Caco-2 (cell line): Measurements from ENCODE around the gene IBA57. TPM values are rescaled to one million over a fixed set of nuclear protein-coding genes. Genes with fewer than 3 reads are reported as not detected.

ENCODE experiments used
- BruUV-seq: library from RNA; stranded (reverse); fragments of 400-500 nt; replicated peaks from 2 replicates; lab custom pipeline; 2021; lab: Mats Ljungman, UMichigan
- CTCF ChIA-PET: fragments of 300-600 bp; sonication (Branson Sonifier 250); formaldehyde crosslinking; loops from one replicate; lab custom pipeline; 2022; ENCODE audit warnings: antibody characterized with exemption; lab: Charles Lee
- POLR2A ChIA-PET: fragments of 300-600 bp; sonication (Branson Sonifier 250); formaldehyde crosslinking; loops from one replicate; lab custom pipeline; 2022; ENCODE audit warnings: antibody characterized with exemption; lab: Charles Lee
- DNase-seq, 2 experiments: peaks; one replicate each; pipeline versions ENCODE4 v3.0.0 to v3.0.0-alpha.2; 2020 to 2022
- H3K27me3 ChIP-seq: replicated peaks from 2 replicates; pipeline ENCODE4 v1.6.0; 2011; ENCODE audit warnings: low read length; ENCODE audit not compliant: control insufficient read depth, insufficient read depth
- H3K36me3 ChIP-seq: 2 replicates; pipeline ENCODE4 v1.5.1; 2011; ENCODE audit warnings: low read length; ENCODE audit not compliant: control insufficient read depth, insufficient read depth
- H3K4me1 ChIP-seq: fragments of 250-450 bp; sonication (Bioruptor Pico); 2 replicates; pipeline ENCODE4 v1.5.1; 2020; ENCODE audit warnings: mild to moderate bottlenecking
- H3K4me3 ChIP-seq: 2 replicates; pipeline ENCODE4 v1.5.1; 2011; ENCODE audit warnings: low read depth, mild to moderate bottlenecking, control low read depth, low read length
- H3K9me3 ChIP-seq: fragments of 250-450 bp; sonication (Bioruptor Pico); 2 replicates; pipeline ENCODE4 v1.5.1; 2020; ENCODE audit warnings: mild to moderate bottlenecking, moderate library complexity
- H3K27ac Mint-ChIP-seq: one replicate; pipeline ENCODE4 v1.8.0; 2022; ENCODE audit warnings: mixed read lengths; ENCODE audit not compliant: unreplicated experiment
- H3K27me3 Mint-ChIP-seq: one replicate; pipeline ENCODE4 v1.8.0; 2022; ENCODE audit warnings: mixed read lengths; ENCODE audit not compliant: insufficient read depth, unreplicated experiment
- H3K36me3 Mint-ChIP-seq: one replicate; pipeline ENCODE4 v1.8.0; 2022; ENCODE audit warnings: mild to moderate bottlenecking, mixed read lengths; ENCODE audit not compliant: insufficient read depth, unreplicated experiment
- H3K4me1 Mint-ChIP-seq: one replicate; pipeline ENCODE4 v1.8.0; 2022; ENCODE audit warnings: low read depth, mixed read lengths; ENCODE audit not compliant: unreplicated experiment
- H3K4me3 Mint-ChIP-seq: one replicate; pipeline ENCODE4 v1.8.0; 2022; ENCODE audit warnings: mild to moderate bottlenecking, moderate library complexity, mixed read lengths; ENCODE audit not compliant: unreplicated experiment
- H3K9me3 Mint-ChIP-seq: one replicate; pipeline ENCODE4 v1.8.0; 2022; ENCODE audit warnings: mixed read lengths; ENCODE audit not compliant: unreplicated experiment
- intact Hi-C: fragments of 100-400 bp; cut with micrococcal nuclease; formaldehyde crosslinking; loops from one replicate; pipeline ENCODE4 v1.10.0; 2022; ENCODE audit not compliant: unreplicated experiment
- total RNA-seq: library from RNA; stranded (reverse); gene quantifications from 2 replicates; pipeline ENCODE4 v1.2.3, GENCODE V29; 2022
- TF ChIP-seq, protein P1 (sequence below), 2 experiments: fragments of 200-600 bp in 1 of 2; IDR thresholded peaks; 1 replicate in 1 of 2; 2 replicates in 1 of 2; pipeline versions ENCODE4 v1.5.1 to v1.8.0; 2011 to 2022; ENCODE audit warnings: antibody characterized with exemption in 1 of 2, control low read depth in 1 of 2, inconsistent platforms in 1 of 2, low read depth in 1 of 2, low read length in 1 of 2, mild to moderate bottlenecking in 1 of 2, moderate library complexity in 1 of 2; ENCODE audit not compliant: insufficient read depth in 1 of 2, severe bottlenecking in 1 of 2, unreplicated experiment in 1 of 2

IBA57 gene
- total RNA-seq, 1 experiment from 2014 or later: 15.4 TPM

DNA sequence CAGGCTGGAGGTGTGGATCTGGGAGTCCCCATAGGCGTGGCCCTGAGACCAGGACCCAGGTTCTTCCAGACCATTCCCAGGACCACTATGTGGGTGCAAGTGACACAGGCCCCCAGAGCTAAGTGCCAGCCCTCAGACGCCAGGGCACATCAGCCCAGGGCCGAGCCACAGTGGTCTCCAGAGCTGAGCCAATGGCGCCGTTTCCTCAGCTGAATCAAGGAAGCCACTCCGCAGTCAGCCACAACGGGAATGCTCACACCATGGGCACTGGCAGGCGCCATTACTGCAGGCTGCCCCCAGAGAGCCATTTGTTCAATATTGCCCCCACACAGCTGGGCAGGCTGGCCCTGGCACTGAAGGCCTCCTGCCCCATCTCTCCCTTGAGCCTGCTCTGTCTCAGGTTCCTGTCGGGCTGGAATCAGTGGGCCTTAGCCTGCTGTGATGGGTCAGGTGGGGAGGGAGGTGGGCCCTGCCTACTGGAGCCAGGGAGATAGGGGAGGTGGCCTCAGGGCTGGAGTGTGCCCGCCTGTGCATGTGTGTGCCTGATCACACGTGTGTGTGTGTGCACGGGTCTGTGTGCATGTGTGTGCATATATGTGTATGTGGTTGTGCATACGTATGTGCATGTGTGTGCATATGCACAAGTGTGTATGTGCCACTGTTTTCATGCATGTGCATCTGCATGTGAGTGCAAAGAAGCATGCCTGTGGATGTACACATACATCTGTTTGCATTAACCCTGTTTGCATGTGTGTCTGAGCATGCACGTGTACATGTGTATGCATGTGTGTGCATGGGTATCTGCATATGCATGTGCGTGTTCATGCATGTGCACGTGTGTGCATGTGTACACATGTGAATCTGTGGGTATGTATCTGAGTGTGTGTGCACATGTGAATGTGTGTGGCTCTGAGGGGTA, 9.7 kb upstream of the IBA57 start:
- DNase-seq: no peak
- Histone ChIP-seq H3K9me3 (no peaks in the 10 kb centered on the region), H3K4me1 (no peaks in the 10 kb centered on the region), H3K27me3 (no peaks in the 10 kb centered on the region), H3K36me3 (no peaks in the 10 kb centered on the region), H3K4me3 (no peak overlapping the region)
- no TSS peak for BruUV-seq
- TF ChIP-seq, protein P1, sequence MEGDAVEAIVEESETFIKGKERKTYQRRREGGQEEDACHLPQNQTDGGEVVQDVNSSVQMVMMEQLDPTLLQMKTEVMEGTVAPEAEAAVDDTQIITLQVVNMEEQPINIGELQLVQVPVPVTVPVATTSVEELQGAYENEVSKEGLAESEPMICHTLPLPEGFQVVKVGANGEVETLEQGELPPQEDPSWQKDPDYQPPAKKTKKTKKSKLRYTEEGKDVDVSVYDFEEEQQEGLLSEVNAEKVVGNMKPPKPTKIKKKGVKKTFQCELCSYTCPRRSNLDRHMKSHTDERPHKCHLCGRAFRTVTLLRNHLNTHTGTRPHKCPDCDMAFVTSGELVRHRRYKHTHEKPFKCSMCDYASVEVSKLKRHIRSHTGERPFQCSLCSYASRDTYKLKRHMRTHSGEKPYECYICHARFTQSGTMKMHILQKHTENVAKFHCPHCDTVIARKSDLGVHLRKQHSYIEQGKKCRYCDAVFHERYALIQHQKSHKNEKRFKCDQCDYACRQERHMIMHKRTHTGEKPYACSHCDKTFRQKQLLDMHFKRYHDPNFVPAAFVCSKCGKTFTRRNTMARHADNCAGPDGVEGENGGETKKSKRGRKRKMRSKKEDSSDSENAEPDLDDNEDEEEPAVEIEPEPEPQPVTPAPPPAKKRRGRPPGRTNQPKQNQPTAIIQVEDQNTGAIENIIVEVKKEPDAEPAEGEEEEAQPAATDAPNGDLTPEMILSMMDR (IDR thresholded peaks at IDR 0.05; ENCODE audit: insufficient read depth in 1 of 2, low read depth in 1 of 2, low read length in 1 of 2, severe bottlenecking in 1 of 2, unreplicated experiment in 1 of 2): no peak
- intact Hi-C loops: no loop called here
- ChIA-PET POLR2A (no interaction called here), CTCF (interaction anchor here (0.7 kb wide), 1 partner anchor 10 kb away, joined by 4 read pairs; the partner anchor contains the start of gene IBA57)
- H3K27me3 Mint-ChIP-seq: no peaks in the 10 kb centered on the region
- H3K9me3 Mint-ChIP-seq: no peaks in the 10 kb centered on the region
- H3K4me3 Mint-ChIP-seq: no peak overlapping the region
- H3K36me3 Mint-ChIP-seq: peaks cover 11% of the 10 kb centered on the region
- H3K4me1 Mint-ChIP-seq: no peaks in the 10 kb centered on the region
- H3K27ac Mint-ChIP-seq: no peak overlapping the region

DNA sequence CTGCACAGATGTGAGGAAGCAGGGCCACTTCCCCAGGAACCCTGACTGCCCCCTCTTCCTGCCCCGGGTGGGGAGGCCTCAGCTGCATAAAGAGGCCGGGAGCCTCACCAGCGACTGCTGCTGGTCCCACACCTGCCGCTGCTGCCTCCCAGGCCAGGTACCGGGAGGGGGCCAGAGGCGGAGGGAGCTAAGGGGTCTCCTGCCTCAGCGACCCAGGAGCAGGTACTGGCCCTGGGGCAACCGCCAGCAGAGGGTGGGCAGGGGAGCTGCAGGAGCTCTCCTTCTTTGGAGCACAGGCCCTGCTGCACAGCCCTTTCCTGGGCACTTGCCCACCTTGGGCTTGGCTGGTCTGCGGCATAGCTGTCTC, 9.1 kb upstream of the IBA57 start:
- H3K4me3 Mint-ChIP-seq: no peak overlapping the region
- no peak overlapping the region for H3K4me3 ChIP-seq
- ChIA-PET POLR2A (no interaction called here), CTCF (interaction anchor here (0.7 kb wide), 1 partner anchor 9 kb away, joined by 4 read pairs; the partner anchor contains the start of gene IBA57)
- DNase-seq: no peak
- intact Hi-C loops: no loop called here
- no peaks in the 10 kb centered on the region for H3K27me3 Mint-ChIP-seq
- no peak overlapping the region for H3K27ac Mint-ChIP-seq
- H3K4me1 ChIP-seq: no peaks in the 10 kb centered on the region
- no TSS peak for BruUV-seq
- peaks cover 11% of the 10 kb centered on the region for H3K36me3 Mint-ChIP-seq
- H3K36me3 ChIP-seq: no peaks in the 10 kb centered on the region
- no peaks in the 10 kb centered on the region for H3K4me1 Mint-ChIP-seq
- H3K9me3 ChIP-seq: no peaks in the 10 kb centered on the region
- TF ChIP-seq, protein P1 (IDR thresholded peaks at IDR 0.05; ENCODE audit: insufficient read depth in 1 of 2, low read depth in 1 of 2, low read length in 1 of 2, severe bottlenecking in 1 of 2, unreplicated experiment in 1 of 2): no peak
- no peaks in the 10 kb centered on the region for H3K9me3 Mint-ChIP-seq
- H3K27me3 ChIP-seq: no peaks in the 10 kb centered on the region

DNA sequence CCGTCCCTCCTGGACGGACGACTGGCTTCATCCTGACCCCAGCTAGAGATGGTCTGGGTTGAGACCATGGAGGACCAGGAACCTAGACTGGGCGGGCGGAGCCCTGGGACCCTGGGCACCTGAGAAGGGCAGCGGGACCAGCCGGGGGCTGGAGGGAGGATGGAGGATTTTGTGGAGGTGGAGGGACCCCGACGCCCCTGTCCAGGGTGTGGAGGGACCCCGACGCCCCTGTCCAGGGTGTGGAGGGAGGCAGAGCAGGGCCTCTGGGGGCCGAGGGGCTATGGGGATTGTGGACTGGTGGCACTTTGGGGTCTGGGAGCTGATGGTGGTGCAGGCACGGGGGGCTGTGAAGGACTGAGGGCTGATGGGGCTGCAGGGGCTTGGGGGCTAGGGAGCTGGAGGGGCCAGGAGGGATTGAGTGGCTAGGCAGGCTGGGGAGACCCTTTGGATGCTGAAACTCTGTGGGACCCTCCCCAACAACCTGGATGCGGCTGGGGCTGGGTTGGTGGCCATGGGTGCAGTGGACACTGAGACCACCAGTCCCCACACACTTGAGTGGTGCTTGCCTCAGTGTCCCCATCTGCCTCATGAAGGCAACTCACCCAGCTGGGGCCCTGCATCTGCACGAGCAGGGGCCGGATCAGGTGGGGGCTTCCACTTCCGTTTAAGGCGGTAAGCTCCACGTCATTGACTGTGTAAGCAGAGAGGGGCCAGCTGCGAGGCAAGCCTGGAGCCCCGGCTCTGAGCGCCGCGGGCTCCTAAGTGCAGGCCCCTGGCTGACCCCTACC, 8.5 kb upstream of the IBA57 start:
- Mint-ChIP-seq H3K4me3 (no peak overlapping the region), H3K27ac (no peak overlapping the region), H3K9me3 (no peaks in the 10 kb centered on the region), H3K27me3 (no peaks in the 10 kb centered on the region), H3K4me1 (no peaks in the 10 kb centered on the region), H3K36me3 (peaks cover 11% of the 10 kb centered on the region)
- H3K4me1 ChIP-seq: no peaks in the 10 kb centered on the region
- TF ChIP-seq, protein P1 (IDR thresholded peaks at IDR 0.05; ENCODE audit: insufficient read depth in 1 of 2, low read depth in 1 of 2, low read length in 1 of 2, severe bottlenecking in 1 of 2, unreplicated experiment in 1 of 2): no peak
- no peaks in the 10 kb centered on the region for H3K36me3 ChIP-seq
- H3K27me3 ChIP-seq: no peaks in the 10 kb centered on the region
- H3K4me3 ChIP-seq: no peak overlapping the region
- DNase-seq: no peak
- ChIA-PET POLR2A (no interaction called here), CTCF (interaction anchor here (0.7 kb wide), 1 partner anchor 8 kb away, joined by 4 read pairs; the partner anchor contains the start of gene IBA57)
- H3K9me3 ChIP-seq: no peaks in the 10 kb centered on the region
- BruUV-seq: no TSS peak
- intact Hi-C loops: no loop called here
